DMS153 (cell line): Measurements from ENCODE around the gene ANKRD62.
"Not testable (repeated sequence)": the region's sequence is repeated elsewhere in the genome, so short reads cannot be mapped to it uniquely, and the experiment has no call there.

Experiments used
- DNase-seq: peaks from one replicate; lab custom pipeline; 2025; lab: John Stamatoyannopoulos, UW

ANKRD62 gene

DNA sequence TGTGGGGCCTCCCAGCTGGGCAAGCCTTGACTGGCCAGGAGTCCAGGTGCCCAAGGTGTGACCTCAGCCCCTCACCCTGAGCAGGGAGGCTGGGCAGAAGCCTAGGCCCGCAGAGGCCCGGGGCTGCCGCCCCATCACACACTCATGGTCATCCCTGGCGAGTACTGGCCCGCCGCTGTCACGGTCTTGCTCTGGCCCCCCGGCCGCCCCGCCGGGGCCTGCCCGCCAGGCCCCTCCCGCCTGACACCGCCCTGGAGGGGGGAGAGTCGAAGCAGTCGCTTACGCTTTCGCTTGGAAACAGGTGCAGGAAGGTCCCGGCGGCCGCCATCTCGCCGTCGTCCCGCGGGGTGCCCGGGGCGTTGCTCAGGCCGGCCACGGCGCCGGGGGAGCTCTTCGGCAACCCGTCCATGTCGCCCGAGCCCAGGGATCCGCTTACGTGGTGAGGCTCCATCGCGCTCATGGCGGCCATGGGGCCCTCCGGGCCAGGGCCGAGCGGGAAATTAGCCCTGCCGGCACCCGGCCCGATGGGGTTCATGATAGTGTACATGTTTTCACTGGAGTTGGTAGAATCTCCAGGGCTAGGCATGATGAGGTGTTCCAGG is 26.6 kb upstream of the ANKRD62 start:
- DNase-seq: no peak

DNA sequence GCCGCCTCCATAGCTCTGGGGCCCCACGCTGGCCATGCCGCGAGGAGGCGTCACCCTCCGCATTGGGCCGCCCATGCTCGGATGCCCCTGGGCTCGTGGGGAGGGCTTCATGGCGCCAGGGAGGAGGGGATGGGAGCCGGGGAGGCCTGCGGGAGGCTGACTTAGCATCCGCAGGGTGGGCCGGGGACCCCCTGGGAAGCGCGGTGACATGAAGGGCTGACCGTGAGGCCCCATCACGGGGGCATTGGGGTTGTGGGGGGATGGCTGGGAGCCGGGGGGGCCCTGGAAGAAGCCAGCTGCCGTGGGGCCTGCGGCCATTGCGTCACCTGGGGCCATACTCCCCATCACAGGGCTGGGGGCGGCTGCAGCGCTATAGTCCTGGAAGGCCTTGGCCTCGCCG is 26.0 kb upstream of the ANKRD62 start:
- DNase-seq: no peak

DNA sequence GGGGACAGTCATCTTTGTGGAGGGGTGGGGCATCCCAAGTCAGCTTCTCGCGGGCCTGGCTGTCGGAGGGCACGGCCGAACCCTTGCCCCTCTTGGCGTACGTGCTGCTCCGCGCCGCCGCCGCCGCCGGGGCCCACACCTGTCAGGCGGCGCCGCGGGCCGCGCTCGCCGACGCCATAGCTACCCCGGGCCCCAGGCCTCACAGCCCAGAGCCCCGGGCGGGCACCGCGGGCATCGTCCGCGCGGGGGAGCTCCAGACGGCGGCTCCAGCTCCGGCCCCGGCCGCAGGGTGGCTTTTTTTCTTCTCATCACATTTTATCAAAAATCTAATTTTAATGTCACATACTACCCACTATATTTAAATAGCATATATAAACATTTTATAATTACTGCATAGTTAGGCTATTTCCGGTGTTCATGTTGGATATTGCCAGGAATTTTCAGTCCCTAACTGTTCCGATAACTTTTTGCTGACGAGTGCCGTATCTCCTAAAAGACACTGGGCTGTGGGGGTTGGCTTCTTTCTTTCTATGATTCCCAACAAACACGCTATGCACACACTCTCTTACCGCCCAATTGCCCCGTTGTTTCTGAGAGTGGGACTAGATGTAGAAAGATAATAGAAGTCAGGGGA is 25.2 kb upstream of the ANKRD62 start:
- not testable (repeated sequence) for DNase-seq

DNA sequence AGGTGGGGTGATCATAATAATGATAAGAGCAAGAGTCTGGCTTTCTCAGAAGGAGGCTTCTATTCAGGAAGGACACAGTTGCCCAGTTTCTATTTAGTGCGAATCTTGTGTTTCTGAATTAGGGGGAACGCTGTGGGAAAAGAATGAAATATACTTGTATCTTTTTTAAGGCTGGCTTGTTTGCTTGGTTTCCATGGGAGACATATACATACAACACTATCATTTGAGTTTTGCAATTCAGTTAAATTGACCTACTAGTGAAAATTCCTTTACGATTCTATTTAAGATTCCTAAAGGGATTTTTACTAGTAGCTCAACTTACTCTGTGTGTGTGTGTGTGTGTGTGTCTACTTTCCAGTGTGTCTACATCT is 24.7 kb upstream of the ANKRD62 start:
- DNase-seq: no peak

DNA sequence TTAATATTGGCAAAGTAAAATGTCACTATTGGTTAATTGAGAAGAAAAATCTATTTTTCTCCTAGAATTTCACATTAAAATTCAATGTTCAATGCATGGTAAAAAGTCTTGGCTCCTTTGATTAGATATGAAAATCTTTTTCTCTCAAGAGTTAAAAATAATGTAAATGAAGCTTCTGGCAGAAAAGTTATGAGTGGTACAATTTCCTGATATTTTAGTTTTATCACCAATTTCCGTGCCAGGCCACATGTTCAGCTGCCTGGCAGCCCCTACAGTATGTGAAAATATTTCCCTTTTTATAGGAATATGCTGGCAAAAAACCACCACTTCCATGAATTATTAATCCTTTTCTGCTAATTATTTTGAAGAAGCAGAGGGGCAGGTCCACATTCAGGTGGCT is 22.6 kb upstream of the ANKRD62 start:
- not testable (repeated sequence) for DNase-seq

- DNase-seq: no peak
Observed at GRCh38 chr18:12072996-12073395, 20.6 kb upstream of the ANKRD62 start.

- no peak for DNase-seq
Observed at GRCh38 chr18:12074736-12075135, 18.9 kb upstream of the ANKRD62 start.

- peak; percentile 8 for DNase-seq
Observed at GRCh38 chr18:12076424-12077140, 17.1 kb upstream of the ANKRD62 start.

- DNase-seq: not testable (repeated sequence)
Observed at GRCh38 chr18:12077994-12078393, 15.6 kb upstream of the ANKRD62 start.

GRCh38 chr18:12079491-12080237 is 14.0 kb upstream of the ANKRD62 start:
- no peak for DNase-seq

DNA sequence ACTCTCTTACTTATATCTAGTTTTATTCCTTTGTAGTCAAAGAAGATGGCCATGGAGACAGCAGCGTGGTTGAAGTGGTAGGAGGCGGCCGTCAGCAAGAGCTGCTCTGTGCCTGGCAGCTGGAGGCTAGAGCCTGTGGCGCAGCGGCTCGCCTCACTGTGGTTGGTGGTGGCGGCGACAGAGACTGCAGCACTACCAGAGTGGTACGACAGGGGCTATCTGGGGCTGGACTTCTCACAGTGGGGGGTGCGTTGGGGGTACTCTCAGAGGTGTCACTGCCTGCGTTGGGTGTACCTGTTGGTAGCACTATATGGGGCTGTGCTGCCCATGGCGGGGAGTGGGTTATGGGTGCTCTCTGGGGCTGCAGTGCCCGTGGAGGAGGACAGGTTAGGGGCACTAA is 8.5 kb upstream of the ANKRD62 start:
- DNase-seq: no peak

DNA sequence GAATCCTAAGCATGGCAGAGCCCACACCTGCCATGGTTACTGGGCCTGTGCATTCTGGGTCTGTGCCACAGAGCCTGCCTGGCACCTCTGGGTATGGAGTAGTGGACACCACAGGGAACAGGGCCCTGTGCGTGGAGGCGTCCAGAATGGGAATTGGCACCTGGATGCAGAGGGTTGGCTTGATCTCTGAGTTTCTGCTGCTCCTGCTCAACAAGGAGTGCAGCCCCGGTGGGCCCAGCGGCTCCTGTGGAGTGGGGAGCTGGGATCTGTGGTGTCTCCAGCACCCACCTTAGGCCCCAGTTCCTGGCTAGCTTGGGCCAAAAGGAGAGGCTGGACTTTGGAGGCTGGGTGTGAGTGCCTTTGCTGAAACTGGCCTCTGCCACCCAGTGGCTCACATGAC is 7.9 kb upstream of the ANKRD62 start:
- no peak for DNase-seq

DNA sequence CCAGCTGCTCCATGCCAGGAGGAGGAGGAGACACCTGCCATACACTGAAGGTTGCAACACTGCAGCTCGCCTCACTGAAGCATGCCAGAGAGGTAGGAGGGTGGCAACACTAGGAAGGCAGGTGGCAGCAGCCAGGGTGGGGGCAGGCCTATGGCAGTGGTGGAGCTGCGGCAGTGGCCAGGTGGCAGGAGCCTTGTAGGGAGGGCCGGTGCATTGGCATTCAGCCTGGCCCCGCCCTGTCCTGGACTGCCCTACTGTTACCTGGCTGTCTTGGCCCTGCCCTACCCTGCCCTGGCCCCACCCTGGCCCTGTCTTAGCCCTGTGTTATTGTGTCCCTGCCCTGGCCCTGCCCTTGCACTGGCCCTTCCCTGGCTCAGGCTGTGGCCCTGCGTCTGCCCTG is 7.4 kb upstream of the ANKRD62 start:
- DNase-seq: peak; percentile 27

DNA sequence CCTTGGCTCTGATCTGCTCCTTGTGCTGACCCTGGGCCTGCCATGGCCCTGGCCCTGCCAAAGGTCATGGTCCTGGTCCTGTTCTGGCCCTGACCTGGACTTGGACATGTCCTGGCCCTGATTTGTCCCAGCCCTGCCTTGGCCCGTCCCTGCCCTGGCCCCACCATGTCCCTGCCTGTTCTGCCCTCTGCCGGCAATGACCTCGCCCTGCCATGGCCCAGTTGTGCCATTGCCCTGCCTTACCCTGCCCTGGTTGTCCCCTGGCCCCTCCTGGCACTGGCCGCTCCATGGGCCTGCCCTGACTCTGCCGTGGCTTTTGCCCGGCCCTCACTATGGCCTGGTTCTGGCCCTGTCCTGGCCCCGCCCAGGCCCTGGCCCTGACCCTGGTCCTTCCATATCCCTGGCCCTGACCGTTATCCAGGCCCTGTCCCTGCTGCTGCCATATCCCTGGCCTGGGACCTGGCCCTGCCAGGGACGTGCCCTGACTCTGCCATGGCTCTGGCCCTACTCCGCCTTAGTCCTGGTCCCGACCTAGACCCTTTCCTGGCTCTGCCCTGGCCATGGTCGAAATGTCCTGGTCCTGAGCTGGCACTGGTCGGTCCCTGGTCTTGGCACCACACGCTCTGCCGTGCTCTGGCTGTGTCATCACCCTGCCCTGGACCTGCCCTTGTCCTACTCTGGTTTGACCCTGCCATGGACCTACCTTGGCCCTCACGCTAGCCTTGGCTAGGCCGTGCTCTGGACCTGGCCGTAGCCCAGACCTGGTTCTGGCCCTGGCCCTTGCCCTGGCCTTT is 6.8 kb upstream of the ANKRD62 start:
- no peak for DNase-seq

GRCh38 chr18:12087471-12088025 is 6.1 kb upstream of the ANKRD62 start:
- no peak for DNase-seq

DNA sequence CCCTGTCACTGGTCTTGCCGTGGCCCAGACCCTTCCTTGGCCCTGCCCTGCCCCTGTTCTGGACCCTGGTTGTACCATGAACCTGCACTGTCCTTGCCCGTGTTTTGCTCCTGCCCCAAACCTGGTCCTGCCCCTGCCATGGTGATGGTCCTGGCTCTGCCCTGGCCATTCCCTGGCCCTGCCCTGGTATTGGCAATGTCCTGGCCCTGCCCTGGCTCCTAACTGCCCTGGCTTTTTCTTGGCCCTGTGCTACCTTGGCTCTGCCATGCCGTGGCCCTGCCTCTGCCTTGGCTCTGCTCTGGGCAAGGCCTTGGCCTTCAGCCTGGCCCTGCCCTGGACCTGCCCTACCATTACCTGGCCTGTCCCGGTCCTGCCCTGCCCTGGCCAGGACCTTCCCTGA is 5.5 kb upstream of the ANKRD62 start:
- no peak for DNase-seq

DNA sequence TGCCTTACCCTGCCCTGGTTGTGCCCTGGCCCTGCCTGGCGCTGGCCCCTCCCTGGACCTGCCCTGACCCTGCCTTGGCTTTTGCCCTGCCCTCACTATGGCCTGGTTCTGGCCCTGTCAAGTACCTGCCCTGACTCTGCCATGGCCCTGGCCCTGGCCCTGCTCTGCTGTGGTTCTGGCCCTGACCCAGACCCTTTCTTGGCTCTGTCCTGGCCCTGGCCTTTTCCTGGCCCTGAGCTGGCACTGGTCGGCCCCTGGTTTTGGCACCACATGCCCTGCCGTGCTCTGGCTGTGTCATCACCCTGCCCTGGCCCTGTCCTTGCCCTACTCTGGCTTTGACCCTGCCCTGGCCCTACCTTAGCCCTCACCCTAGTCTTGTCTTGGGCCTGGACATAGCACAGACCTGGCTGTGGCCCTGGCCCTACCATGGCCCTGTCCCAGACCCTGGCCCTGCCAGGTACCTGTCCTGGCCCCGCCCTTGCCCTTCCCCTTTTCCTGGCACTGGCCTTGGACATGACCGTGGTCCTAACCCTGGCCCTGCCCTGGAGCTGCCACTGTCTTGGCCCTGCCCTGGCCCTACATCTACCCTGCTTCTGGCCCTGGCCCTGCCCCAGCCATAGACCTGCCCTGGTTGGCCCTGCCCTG is 4.8 kb upstream of the ANKRD62 start:
- DNase-seq: no peak

GRCh38 chr18:12091538-12092141 is 2.0 kb upstream of the ANKRD62 start:
- no peak for DNase-seq

DNA sequence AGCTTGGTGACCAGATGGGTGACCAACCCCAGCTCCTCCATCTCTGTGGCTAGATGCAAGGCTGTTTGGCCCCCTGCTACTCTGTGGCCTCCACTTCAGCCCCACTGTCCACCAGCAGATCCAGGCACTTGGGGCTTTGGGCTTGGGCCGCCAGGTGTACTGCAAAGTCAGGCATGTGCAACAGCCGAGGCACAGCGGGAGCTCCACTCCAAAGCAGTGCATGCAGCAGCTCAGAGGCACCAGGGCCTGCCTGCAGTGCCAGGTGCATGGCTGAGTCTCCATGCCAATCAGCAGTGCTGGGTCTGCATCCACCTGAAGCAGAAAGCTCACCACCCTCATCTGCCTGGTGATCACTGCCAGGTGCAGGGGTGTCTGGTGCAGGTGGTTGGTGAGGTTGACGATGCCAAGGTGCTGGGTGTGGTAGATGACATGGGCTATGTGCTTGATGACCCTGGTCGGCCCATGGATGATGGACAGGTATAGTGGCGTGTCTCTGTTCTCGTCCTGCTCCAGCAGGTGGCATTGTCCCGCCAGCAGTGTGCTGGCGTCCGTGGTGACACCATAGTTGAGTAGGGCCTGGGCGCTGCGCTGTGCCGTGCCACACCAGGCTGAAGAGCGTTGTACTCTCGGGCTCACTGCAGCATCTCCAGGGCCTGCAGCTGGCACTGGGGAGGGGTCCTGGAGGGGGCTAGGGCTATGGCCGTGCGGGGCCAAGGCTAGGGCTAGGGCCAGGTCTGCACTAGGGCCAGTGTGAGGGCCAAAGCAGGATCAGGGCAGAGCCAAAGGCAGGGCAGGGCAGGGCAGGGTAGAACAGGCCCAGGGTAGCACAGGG is 1.0 kb upstream of the ANKRD62 start:
- peak; percentile 23 for DNase-seq

- no peak for DNase-seq
Observed at GRCh38 chr18:12098374-12098773, 4.7 kb downstream of the ANKRD62 start.
